Suppressor macrophage treated with lipopolysaccharide for 4 hours (primary cell): ENCODE results near the gene ADD2.
A peak's percentile ranks its signal among the peaks of the same experiment; 100 is the strongest.

Source experiments
- DNase-seq: peaks from one replicate; pipeline ENCODE4 v3.0.0-alpha.2; 2020

Gene ADD2

GRCh38 chr2:70784320-70784719, 16.3 kb upstream of the ADD2 start:
- no peak for DNase-seq

GRCh38 chr2:70779911-70780545, 12.0 kb upstream of the ADD2 start:
- no peak for DNase-seq

- no peak for DNase-seq
These were observed 11.5 kb upstream of the ADD2 start for GRCh38 chr2:70779491-70779890.

GRCh38 chr2:70778676-70779075, 10.7 kb upstream of the ADD2 start:
- no peak for DNase-seq

GRCh38 chr2:70777450-70777849, 9.4 kb upstream of the ADD2 start:
- DNase-seq, result no peak

- DNase-seq, result no peak
These were observed 8.3 kb upstream of the ADD2 start for GRCh38 chr2:70776266-70776665.

GRCh38 chr2:70775141-70775540, 7.1 kb upstream of the ADD2 start:
- DNase-seq, result no peak

GRCh38 chr2:70772486-70773155, 4.6 kb upstream of the ADD2 start:
- DNase-seq, result no peak

GRCh38 chr2:70771446-70771845, 3.4 kb upstream of the ADD2 start:
- no peak for DNase-seq

- DNase-seq, result no peak
These were observed 1.4 kb upstream of the ADD2 start for GRCh38 chr2:70769450-70769849.

- no peak for DNase-seq
These were observed 638 bp upstream of the ADD2 start for GRCh38 chr2:70768590-70769085.

GRCh38 chr2:70767079-70767698, 811 bp downstream of the ADD2 start:
- no peak for DNase-seq

GRCh38 chr2:70766357-70767078, 1.5 kb downstream of the ADD2 start:
- DNase-seq, result peak; percentile 28

- DNase-seq, result no peak
These were observed 2.5 kb downstream of the ADD2 start for GRCh38 chr2:70765507-70765906.

- DNase-seq, result peak; percentile 15
These were observed 8.6 kb downstream of the ADD2 start for GRCh38 chr2:70759446-70759845.

- no peak for DNase-seq
These were observed 10.0 kb downstream of the ADD2 start for GRCh38 chr2:70757966-70758365.

- DNase-seq, result no peak
These were observed 10.6 kb downstream of the ADD2 start for GRCh38 chr2:70757360-70757759.

- no peak for DNase-seq
These were observed 11.9 kb downstream of the ADD2 start for GRCh38 chr2:70756128-70756527.

- DNase-seq, result no peak
These were observed 14.1 kb downstream of the ADD2 start for GRCh38 chr2:70753902-70754301.

- no peak for DNase-seq
These were observed 15.0 kb downstream of the ADD2 start for GRCh38 chr2:70753031-70753430.

GRCh38 chr2:70752396-70752795, 15.6 kb downstream of the ADD2 start:
- DNase-seq, result no peak

- no peak for DNase-seq
These were observed 16.1 kb downstream of the ADD2 start for GRCh38 chr2:70751881-70752280.

- DNase-seq, result no peak
These were observed 17.7 kb downstream of the ADD2 start for GRCh38 chr2:70750320-70750719.
